Measurements from ENCODE around the gene BMP8A.
A peak's percentile ranks its signal among the peaks of the same experiment; 100 is the strongest.
"Not testable (repeated sequence)": the region's sequence is repeated elsewhere in the genome, so short reads cannot be mapped to it uniquely, and the experiment has no call there.

BMP8A gene

DNA sequence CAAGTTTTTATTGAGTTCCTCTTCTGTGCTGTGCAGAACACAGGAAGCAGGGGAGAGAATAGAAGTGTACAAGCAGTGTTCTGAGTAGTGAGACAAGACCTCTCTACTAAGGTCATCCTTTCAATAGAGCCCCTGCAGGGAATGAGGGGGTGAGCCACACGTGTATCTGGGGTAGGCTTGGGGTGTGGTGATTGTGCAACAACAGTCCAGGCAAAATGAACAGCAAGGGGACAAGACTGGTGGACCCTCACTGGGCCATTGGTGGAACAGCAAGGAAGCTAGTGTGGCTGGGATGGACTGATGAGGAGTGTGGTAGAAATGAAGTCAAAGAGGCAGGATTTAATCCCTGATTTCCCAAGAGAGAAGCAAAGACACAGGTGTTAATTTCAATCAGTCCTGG, 8.2 kb upstream of the BMP8A start:
- DNase-seq, result no peak

GRCh38 chr1:39484564-39484963, 6.9 kb upstream of the BMP8A start:
- no peak for DNase-seq

- DNase-seq, result no peak
Measured at GRCh38 chr1:39485046-39485803, 6.2 kb upstream of the BMP8A start.

- no peak for DNase-seq
Measured at GRCh38 chr1:39488012-39488545, 3.4 kb upstream of the BMP8A start.

DNA sequence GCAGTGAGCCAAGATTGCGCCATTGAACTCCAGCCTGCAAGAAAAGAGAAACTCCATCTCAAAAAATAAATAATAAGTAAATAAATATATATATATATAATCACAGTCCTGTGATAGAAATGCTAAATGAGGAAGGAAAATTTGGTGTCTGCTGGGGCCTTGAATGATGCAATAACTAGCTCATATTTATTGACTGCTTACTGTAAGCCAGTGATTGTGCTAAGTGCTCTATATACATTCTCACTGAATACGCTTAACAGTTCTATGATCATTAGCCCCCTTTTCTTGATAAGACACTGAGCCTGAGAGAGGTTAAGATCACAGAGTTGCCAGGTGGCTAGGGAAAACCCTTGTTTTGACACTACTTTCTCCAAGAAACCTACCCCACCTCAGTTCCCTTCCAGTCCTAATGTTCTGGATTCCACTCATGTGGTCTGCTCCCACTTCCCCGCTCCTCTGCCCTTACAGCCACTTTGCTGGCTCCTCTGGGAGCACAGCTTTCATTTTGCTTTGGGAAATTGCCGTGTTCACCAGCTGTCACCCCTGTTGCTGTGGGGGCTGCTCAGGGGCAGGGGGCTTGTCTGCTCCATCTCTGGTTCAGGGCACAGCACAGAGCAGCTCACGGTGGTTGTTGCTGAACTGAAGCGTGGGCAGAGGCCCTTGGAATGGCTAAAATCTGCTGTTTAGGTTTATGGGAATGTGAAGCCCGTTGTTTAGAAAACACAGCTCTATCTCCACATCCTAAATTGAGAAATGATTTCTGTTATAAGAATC, 2.5 kb upstream of the BMP8A start:
- no peak for DNase-seq

DNA sequence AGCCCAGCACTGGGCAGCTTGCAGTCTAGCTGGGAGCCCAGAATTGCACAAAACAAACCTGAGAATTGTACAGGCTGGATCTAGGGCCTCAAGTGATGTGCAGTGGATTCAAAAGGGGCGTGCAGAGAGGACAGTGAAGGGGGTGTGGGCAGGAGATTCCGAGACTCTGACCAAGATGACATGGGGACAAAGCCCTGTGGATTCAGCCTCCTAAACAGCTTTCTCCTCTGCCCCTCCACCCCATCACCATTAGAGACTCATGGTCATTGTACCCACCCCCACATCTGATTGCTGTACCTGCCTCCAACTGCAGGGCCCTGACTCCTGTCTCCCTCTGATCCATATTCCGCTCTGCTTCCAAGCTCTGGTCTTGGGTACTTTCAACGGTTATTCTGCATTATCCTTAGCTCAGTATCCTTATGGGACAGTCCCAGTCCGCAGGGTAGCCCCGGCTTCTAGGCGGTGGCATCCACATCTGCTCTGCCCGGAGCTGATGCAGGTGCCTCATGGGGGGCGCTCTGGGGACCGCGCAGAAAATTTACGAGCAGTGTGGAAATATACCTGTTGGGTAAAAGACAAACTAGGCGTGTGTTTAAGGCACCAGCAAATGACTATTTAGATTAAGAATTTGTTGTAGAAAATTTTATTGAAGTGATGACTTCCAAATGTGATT, 1.7 kb upstream of the BMP8A start:
- no peak for DNase-seq

- DNase-seq, result no peak
Measured at GRCh38 chr1:39490596-39491145, 765 bp upstream of the BMP8A start.

DNA sequence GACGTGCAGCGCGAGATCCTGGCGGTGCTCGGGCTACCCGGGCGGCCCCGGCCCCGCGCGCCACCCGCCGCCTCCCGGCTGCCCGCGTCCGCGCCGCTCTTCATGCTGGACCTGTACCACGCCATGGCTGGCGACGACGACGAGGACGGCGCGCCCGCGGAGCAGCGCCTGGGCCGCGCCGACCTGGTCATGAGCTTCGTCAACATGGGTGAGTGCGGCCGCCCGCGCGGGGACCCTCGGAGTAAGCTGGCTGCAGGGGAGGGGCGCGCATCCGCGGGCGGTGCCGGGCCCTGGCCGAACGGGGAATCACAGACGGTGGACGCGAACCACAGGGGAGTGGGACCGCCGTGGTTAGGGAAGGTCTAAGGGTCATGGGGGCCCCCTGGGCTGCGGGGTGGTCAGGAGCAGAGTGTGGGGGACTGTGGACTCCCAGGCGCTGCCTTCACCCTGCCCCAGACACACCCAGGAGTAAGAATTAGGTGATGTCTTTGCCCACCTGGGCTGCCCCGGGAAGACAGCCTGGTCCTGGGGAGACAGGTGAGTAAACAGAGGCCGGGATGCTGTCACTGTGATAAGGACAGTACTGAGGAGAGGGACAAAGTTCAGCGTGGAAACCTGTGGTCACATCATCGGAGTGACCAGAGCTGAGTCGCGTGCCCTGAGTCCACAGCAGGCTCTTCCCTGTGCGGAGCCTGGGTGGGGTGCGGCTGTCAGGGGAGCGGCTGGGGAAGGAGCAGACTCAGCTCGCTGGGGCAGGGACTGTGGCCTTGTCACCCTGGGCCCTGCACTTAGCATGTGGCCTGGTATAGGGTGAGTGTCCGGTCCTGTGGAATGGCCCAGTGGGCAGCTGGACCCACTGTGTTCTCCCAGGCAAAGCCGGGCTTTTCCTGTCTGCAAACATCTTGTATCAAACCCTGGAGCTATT, 944 bp downstream of the BMP8A start:
- not testable (repeated sequence) for DNase-seq

GRCh38 chr1:39493043-39493810, 1.8 kb downstream of the BMP8A start:
- not testable (repeated sequence) for DNase-seq

DNA sequence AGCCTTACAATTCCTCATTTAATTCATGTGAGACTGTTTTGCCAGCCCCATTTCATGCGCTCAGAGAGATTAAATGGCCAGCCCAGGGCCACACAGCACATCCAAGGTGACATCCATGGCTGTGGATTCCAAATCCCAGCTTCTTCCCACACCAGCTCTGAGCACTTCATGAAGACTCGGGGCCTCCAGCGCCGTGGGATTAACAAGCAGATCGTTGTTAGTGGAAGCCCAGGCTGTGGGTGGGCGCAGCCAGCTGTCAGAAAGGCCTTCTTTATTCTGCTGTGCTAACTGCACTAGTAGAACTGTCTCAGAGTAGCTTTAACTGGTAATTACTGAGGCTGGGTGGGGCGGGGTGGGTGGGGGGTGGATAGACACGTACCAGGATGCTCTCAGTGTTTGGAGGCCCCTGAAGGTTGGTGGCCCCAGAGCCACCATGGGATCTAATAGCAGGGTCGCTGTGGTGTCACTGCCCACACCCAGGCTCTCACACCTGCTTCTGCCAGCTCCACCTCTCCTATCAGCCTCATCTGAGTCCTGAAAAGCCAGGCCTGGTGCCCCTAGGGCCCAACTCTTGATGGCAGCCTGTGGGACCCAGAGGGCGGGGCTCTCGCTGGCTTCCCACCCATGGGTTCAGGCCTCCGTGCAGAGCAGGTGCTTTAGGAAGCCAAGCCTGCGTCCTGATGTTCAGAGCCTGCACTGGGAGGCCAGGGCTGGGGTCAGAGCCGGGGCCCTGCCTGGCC, 3.4 kb downstream of the BMP8A start:
- DNase-seq, result no peak

DNA sequence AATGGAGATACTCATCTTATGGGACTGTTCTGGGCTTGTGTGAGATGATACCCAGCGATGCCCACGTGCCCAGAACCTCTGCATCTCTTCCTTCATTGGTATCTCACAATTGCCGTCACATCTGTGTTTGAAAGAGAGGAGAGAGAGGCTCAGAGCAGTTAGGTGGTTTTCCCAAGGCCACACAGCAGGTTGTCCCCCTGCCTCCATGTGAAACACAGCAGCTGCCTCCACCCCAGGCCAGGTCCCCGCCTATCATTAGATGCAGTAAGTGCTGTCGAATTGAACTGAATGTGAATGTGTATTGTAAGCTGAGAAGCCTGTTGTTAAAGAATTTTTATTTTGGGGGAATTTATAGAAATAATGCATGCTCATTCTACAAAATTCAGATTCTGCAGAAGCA, 5.1 kb downstream of the BMP8A start:
- not testable (repeated sequence) for DNase-seq

DNA sequence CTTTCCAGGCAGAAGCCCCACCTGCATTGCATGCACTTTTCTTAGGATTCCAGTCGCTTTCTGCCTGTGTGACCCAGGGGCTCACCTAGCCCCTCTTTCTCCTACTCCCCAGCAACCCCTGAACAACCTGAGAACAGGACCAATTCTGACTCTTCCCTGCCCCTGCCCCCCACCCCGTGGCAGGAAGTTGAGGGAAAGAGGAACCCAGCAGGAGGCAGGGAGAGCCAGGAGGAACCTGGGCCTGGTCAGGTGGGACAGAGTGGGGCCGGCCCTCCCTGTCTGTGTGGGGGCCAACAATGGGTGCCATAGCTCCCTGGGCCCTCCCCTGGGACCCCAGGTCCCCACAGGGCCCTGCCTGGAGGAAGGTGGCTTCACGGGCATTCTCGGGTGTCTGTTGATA, 6.1 kb downstream of the BMP8A start:
- DNase-seq, result no peak

DNA sequence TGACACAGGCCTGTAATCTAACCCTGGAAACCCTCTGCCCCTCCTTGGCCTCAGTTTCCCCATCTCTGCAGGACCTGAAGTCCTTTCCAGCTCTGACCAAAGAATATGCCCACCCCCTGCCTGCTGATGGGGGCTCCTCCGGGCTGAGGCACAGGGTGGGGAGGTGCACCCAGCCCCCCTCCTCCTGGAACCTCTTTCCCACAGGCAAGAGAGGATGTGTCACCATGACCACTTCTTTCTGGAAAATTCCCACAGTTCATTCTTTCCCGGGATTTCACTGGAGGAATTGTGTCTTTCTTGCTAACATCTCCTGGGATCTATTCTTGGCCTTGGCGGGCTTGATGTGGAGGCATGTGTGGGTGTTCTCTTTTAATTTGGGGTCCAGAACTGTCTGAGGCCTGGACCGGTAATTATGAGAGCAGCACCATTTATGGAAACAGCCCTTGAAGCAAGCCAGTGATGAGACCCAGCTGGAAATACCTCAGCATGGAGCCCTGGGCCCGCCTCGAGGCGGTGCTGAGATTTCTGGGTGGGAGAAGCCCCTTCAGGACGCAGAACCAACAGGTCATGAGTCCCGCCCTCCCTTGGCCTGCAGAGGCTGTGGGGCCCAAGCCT, 6.8 kb downstream of the BMP8A start:
- DNase-seq, result not testable (repeated sequence)

DNA sequence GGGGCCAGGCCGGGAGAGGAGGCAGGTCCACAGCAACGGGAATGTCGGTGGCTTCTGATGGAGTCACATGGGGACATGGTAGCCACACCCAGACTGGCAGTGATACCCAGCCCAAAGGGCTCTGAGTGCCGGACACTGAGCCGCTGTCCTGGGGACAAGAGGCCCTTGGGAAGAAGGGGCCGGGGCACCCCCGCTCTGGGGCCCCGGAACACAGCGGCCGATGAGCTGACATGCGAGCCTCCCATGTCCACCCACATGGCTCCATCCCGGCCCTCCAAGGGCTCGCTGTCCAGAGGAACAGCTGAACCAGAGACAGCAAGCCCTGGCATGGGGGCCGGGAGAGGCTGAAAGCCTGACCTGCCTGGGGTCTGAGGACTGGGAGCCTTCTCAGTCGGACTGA, 7.4 kb downstream of the BMP8A start:
- DNase-seq, result not testable (repeated sequence)

DNA sequence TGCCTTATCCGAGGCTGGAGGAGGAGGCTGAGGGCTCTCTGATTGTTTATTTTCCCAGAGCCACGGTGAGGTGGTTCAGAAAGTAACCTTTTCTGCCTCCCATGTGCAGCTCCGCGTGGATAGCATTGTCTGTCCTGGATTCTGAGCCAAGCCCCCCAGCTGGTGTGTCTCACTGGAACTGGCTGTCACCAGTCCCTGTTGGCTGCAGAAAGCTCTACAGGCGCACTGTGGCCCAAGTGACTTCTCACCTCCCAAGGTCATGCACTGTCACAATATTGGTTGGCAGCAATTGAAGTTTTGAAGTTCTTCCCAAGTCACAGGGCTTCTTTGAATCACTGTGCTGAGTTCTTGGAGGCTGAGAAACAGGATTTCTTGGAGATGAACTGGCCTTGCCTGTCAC, 8.2 kb downstream of the BMP8A start:
- no peak for DNase-seq

DNA sequence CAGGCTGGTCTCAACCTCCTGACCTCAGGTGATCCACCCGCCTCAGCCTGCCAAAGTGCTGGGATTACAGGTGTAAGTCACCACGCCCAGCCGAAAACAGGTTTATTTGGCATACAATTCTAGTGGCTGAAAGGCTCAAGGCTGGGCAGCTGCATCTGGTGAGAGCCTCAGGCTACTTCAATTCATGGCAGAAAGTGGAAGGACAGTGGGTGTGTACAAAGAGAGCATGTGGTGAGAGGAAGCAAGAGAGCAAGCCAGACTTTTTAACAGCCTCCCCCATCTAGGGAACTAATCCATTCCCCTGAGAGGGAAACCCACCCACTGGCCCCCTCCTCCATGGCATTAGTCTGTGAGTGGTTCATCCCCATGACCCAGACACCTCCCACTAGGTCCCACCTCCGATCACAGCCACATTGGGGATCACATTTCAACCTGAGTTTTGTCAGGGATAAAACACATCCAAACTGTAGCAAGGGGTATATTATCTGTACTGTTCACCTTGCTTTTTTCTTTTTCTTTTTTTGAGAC, 9.5 kb downstream of the BMP8A start:
- no peak for DNase-seq

GRCh38 chr1:39501666-39502065, 10.2 kb downstream of the BMP8A start:
- peak; percentile 27 for DNase-seq

DNA sequence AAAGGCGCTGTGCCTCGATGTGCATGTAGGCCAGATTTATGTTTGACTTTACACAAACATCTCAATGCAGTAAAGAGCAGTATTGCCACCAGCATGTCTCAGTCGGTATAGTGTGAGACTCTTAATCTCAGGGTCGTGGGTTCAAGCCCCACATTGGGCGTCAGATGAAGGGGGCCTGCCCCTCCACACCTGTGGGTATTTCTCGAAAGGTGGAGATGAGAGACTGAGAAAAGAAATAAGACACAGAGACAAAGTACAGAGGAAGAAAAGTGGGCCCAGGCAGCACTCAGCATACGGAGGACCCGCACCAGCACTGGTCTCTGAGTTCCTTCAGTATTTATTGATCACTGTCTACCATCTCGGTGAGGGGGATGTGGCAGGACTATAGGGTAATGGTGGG, 13.0 kb downstream of the BMP8A start:
- DNase-seq, result not testable (repeated sequence)

GRCh38 chr1:39505289-39505688, 13.9 kb downstream of the BMP8A start:
- DNase-seq, result no peak

Data from fibroblast of skin of abdomen (primary cell).